AG20443 (cell line): ENCODE measurements around the gene FGD3.

Experiments used
- DNase-seq: peaks from one replicate; pipeline ENCODE4 v3.0.0; 2012; ENCODE audit warnings: low spot score, mixed read lengths

Gene FGD3

DNA sequence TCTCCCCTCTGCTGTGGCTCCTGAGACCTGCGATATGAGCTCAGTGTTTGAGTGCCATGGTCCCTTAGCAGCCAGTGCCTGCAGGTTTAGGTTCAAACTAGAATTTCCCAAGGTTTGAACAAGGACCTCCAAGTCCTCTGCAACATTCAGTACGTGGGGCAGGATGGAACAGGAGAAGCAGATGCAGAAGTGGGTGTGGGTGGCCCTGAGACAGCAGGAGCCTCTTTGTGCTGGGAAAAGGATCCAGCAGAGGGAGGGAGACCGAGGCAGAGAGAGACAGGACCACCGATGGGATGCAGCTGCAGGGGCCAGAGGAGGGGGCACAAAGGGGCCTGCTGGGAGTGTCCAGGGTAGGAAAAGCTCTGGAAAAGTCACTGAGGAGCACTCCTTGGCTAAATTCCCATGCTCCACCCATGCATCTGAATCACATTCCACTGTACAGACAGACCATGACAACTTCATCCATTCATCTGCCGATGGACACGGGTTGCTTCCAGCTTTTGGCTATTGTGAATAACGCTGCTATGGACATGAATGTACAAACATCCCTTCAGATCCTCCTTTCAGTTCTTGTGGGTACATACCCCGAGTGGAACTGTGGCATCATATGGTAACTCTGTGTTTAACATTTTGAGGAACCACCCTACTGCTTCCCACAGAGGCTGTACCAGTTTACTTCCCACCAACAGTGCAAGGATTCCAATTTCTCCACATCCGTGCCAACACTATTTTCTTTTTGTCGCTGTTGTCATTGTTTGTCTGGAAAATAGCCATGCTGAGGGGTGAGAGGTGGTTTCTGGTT is 84.5 kb downstream of the FGD3 start:
- DNase-seq = peak; percentile 48

- DNase-seq = no peak
Measured at GRCh38 chr9:93032545-93032944, 85.2 kb downstream of the FGD3 start.

GRCh38 chr9:93033531-93033930 is 86.2 kb downstream of the FGD3 start:
- no peak for DNase-seq

GRCh38 chr9:93035106-93035660 is 87.9 kb downstream of the FGD3 start:
- no peak for DNase-seq

GRCh38 chr9:93035821-93036351 is 88.6 kb downstream of the FGD3 start:
- DNase-seq = no peak

DNA sequence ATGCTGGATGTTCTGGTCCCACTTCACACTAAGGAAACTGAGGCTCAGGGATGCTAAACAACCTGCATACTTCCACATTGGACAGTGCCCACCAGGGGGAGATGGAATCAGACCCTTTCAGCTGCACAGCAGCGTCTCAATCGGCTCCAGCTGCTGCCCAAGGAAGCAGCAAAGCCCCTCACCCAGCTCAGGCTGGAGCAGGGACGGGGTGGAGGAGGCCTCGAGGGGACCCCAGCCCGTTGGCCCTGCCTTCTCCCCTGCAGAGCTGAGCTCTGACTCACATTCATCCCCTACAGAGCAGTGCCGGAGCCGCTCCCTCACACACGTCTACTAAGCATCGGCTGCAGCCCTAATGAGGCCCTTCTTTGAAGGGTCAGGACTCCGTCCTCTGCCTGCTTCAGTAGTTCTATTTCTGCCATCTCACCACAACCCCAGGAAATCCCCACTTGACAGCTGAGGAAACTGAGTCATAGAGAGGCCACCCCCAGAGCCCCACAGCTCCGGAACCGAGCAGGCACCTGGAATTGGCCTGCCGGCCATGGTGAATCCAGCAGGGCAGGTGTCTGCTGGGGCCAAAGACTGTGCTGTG is 89.7 kb downstream of the FGD3 start:
- no peak for DNase-seq

DNA sequence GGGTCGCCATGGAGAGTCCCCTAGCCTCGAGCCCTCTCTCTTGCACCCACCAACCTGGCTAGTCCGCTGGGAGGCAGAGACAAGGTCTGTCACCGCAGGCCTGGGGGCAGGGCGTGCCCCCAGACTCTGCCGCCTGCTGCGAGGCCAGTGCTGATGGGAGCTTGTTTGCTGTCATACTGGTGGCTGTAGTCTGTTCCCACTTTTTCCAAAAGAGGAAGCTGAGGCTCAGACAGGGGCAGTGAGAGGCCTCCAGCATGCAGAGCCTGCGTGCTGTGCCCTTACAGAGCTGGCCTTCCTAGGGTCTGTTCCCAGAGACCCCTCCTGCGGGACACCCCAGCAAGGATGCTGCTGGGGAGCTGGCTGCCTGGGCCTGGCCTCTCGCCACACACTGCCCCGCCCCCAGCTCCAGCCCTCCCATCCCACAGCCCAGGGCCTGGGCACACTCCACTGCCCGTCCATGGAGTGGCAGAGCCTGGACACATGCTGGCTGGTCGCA is 90.2 kb downstream of the FGD3 start:
- DNase-seq = no peak

DNA sequence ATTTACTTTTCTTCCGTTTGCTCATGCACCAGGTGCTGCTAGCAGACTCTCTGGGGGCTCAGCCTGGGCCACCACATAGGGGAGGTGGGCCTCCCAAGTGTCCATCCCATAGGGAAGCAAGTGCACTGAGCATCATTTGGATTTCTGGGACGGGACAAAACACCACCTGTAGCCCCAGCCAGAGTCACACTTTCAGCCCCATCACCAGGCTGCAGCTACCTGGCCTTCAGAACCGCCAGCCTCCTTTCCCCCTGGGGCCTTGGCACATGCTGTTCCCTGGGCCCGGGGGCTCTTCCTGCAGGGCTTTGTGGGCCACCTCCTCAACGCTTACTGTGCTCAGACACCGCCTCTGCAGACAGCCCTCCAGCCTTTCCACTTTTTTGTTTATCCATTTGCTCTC is 91.6 kb downstream of the FGD3 start:
- DNase-seq = no peak

DNA sequence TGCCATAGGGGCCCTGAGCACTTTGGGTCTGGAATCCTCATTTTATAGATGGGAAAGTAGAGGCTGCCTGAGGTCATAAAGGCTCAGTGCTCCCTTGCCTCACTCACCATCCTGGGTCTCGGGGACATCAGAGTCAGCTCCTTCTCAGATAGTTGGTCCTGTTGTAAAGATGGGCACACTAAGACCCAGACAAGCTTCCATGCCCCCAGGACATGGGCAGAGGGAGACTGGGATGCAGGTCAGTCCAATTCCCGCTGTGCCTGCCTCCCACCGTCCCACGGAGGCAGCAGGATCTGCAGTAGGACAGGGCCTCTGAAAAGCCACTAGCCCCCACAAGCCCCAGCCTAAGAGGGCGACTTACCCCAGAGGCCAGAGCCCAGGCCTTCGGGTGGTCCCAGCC is 92.1 kb downstream of the FGD3 start:
- DNase-seq = no peak

- no peak for DNase-seq
Measured at GRCh38 chr9:93039976-93040375, 92.7 kb downstream of the FGD3 start.

DNA sequence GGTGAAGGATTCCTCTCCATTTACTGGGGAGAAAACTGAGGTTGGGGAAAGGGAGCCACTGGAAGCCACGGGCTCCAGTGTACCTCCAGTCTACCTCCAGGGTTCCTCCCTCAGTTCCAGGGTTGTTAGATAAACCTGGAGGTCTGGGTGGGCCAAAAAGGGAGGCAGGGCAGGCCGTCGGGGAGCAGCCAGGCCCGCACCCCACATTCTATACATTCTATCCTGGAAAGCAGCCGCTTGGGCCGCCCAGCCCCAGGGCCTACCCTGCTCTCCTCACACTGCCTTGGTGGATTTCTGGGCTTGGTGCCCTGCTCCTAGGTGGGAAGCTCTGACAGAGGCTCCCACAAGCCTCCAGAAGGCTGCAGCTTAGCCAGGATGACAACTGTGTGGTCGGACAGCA is 93.1 kb downstream of the FGD3 start:
- no peak for DNase-seq

- DNase-seq = no peak
Measured at GRCh38 chr9:93041108-93041802, 93.9 kb downstream of the FGD3 start.

DNA sequence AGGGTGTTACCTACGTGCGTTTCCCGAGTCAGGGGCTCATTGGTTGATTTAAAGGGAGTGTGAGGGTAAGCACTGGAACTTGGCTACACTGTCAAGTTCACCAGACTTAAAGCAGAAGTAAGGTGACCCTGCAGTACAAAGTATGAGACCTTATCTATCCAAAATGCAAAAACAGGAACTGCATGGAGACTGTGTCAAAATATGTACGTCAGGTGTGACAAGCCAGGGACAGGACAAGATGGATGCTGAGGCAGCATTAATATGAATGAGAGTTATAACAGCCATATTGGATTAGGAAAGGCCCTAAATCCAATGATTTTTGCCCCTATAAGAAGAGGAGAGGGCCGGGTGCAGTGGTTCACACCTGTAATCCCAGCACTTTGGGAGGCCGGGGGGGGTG is 95.8 kb downstream of the FGD3 start:
- DNase-seq = no peak

- no peak for DNase-seq
Measured at GRCh38 chr9:93045521-93045920, 98.2 kb downstream of the FGD3 start.

DNA sequence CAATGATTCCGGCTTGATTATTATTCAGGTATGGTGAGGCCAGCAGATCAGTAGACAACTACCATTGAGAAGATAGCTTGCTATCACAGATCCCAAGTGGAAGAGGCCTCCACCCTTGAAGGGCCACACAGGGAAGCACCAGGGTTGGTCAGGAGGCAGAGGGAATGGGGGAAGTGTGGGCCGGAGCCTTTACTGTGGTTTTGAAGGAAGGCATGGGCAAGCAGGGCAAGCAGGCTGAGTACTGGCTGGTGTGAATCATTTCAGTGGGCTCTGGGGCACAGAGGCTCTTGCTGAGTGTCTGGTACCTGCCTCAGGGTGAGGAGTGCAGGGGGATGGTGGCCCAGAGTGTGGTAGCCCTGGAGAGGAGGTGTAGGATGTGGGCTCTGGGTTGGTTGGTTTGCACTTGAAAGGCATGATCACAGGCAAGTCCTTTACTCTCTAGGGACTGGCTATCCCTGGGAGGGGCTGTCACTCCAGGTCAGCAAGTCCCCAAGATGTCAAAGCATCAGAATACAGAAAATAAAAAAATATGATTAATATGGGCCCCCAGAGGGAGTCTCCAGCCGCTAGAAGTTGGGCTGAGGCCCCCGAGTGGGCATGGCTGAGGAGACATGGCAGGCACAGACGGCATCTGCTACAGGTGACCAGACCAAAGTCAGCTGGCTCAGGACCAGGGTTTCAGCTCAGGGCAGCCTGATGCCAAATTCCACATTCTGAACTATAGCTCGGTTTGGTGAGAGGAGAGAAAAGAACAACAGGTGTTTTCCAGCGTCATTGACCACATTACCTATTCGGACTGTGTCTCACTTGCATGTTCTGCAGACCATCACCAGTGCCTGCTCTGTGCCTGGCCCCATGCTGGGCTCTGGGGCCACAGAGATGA is 101.5 kb downstream of the FGD3 start:
- DNase-seq = no peak

DNA sequence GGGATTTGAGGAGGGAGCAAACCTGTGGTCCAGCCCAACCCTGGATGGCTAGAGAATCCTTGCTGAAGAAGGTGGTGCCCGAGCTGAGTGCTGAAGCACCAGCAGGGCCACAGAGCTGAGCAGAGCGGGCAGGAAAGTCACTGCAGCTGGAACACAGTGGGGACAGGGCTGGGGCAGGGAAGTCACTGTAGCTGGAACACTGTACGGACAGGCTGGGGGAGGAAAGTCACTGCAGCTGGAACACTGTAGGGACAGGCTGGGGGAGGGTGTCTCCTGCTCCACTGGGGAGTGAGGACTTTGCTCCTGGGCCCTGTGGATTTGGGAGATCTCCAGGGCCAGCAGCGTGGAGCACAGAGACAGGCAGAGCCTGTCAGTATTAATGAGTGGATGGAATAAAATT is 102.2 kb downstream of the FGD3 start:
- DNase-seq = no peak

GRCh38 chr9:93050231-93050630 is 102.9 kb downstream of the FGD3 start:
- no peak for DNase-seq

DNA sequence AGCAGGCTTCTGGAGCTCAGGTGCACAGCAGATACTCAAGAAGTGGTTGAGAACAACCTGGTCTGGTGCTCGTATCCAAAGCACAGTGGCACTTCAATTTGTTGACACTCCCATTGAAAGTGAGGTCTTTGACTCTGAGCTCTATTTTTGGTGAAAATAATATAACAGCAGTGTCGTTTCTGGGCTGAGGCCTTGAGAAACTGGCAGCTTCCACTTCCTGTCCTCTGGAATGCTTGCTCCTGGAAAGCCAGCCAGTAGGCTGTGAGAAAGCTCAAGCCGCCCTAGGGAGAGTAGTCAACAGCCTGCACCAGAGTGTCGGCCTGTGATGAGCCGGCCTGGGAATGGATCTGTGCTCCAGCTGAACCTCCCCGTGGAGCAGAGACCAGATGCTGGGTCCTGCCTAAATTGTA is 104.4 kb downstream of the FGD3 start:
- DNase-seq = peak; percentile 80

DNA sequence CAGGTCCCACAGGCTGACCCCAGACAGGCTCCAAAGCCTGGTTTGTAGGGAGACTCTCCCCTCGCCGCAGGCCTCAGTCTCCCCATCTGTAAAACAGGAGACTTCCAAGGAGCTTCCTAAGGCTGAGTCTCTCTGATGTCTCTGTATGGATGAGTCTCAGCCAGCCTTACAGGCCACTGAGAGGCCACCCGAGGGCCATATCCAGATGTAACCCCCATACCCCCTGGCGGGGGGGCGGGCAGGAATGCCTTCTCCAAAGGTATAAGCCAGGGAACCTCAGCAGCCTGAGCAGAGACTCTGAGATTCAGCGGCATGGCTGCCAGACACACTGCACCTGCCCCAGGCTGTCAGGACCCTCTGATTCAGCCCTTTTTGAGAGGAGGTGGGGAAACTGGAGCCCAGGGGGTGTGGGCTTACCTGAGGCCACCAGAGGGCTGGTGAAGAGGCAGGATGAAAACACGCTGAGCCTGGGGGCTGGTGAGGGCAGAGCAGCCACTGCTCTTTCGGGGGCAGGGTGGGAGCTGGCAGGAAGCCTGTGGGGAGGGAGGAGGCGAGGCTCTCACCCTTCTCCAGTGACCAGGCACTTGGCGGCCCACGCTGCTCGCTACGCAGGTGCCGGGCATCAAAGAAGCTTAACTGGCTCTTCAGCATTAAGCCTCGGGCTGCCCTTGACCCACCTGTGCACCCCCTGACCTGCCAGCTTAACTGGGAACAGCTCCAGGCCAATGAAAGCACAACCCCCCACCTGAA is 105.6 kb downstream of the FGD3 start:
- DNase-seq = no peak

GRCh38 chr9:93053781-93054331 is 106.5 kb downstream of the FGD3 start:
- DNase-seq = no peak
